Upper lobe of right lung (tissue), 1 donor: ENCODE data around the gene JAG1. TPM values are rescaled to one million over a fixed set of nuclear protein-coding genes. Genes with fewer than 3 reads are reported as not detected.

ENCODE experiments used
- ATAC-seq: fragments of 200-7000 bp; cut with Tn5 transposase; one replicate; pipeline ENCODE4 v1.9.1; 2020; ENCODE audit warnings: mild to moderate bottlenecking, moderate library complexity
- DNase-seq: peaks from one replicate; pipeline ENCODE4 v3.0.0-alpha.2; 2020
- H3K27ac ChIP-seq: fragments of 200-600 bp; one replicate; pipeline ENCODE4 v1.8.0; 2022
- H3K27me3 ChIP-seq: fragments of 200-600 bp; one replicate; pipeline ENCODE4 v1.8.0; 2022; ENCODE audit warnings: mild to moderate bottlenecking
- H3K36me3 ChIP-seq: fragments of 200-600 bp; one replicate; pipeline ENCODE4 v1.8.0; 2022
- H3K4me1 ChIP-seq: fragments of 200-600 bp; one replicate; pipeline ENCODE4 v1.8.0; 2022
- H3K4me3 ChIP-seq: fragments of 200-600 bp; one replicate; pipeline ENCODE4 v1.8.0; 2022; ENCODE audit warnings: mild to moderate bottlenecking
- H3K9me3 ChIP-seq: fragments of 200-600 bp; one replicate; pipeline ENCODE4 v1.8.0; 2022
- CTCF ChIP-seq: fragments of 200-600 bp; IDR thresholded peaks from one replicate; pipeline ENCODE4 v1.8.0; 2022; ENCODE audit warnings: antibody characterized with exemption
- intact Hi-C: fragments of 100-400 bp; cut with DNase I; formaldehyde crosslinking; loops from one replicate; pipeline ENCODE4 v1.11.0; 2022
- total RNA-seq: library from RNA; stranded (reverse); fragmentation: NEBNext Ultra II Directional; extraction: Animal tissue kit (Norgen Biotek cat#: 25700); gene quantifications from one replicate; pipeline ENCODE4 v1.2.1, GENCODE V29; 2021
- donor health status: DM: no; HTN: yes; CAD: no; lungs with severe emphysema.

Gene JAG1
- total RNA-seq, 1 donor from 2014 or later = 51.6 TPM

- no peak overlapping the region for H3K27ac ChIP-seq
- no peaks in the 10 kb centered on the region for H3K9me3 ChIP-seq
- H3K27me3 ChIP-seq = no peaks in the 10 kb centered on the region
- ATAC-seq = no peak
- no peak for TF ChIP-seq CTCF
- no peak for DNase-seq
- intact Hi-C loops = loop anchor here (10.0 kb wide), 1 partner anchor 87 kb away; no protein-coding TSS in a partner anchor
- H3K4me3 ChIP-seq = no peak overlapping the region
- H3K36me3 ChIP-seq = peaks cover 95% of the 10 kb centered on the region
- peaks cover 12% of the 10 kb centered on the region for H3K4me1 ChIP-seq
Observed at GRCh38 chr20:10641893-10642292, 31.9 kb downstream of the JAG1 start.

GRCh38 chr20:10641467-10641866, 32.3 kb downstream of the JAG1 start:
- peaks cover 91% of the 10 kb centered on the region for H3K36me3 ChIP-seq
- no peak overlapping the region for H3K4me3 ChIP-seq
- no peak for TF ChIP-seq CTCF
- H3K9me3 ChIP-seq = no peaks in the 10 kb centered on the region
- no peak overlapping the region for H3K27ac ChIP-seq
- H3K4me1 ChIP-seq = peaks cover 17% of the 10 kb centered on the region
- no peaks in the 10 kb centered on the region for H3K27me3 ChIP-seq
- ATAC-seq (no peak), DNase-seq (no peak)
- intact Hi-C loops = loop anchor here (10.0 kb wide), 1 partner anchor 87 kb away; no protein-coding TSS in a partner anchor

GRCh38 chr20:10640897-10641296, 32.9 kb downstream of the JAG1 start:
- no peak overlapping the region for H3K27ac ChIP-seq
- H3K36me3 ChIP-seq = peaks cover 85% of the 10 kb centered on the region
- no peak for TF ChIP-seq CTCF
- no peak for DNase-seq
- intact Hi-C loops = loop anchor here (10.0 kb wide), 1 partner anchor 86 kb away; no protein-coding TSS in a partner anchor
- H3K9me3 ChIP-seq = no peaks in the 10 kb centered on the region
- peaks cover 22% of the 10 kb centered on the region for H3K4me1 ChIP-seq
- ATAC-seq = no peak
- H3K27me3 ChIP-seq = no peaks in the 10 kb centered on the region
- H3K4me3 ChIP-seq = no peak overlapping the region

- no peaks in the 10 kb centered on the region for H3K9me3 ChIP-seq
- intact Hi-C loops = loop anchor here (10.0 kb wide), 1 partner anchor 85 kb away; no protein-coding TSS in a partner anchor
- no peak for TF ChIP-seq CTCF
- H3K36me3 ChIP-seq = peaks cover 76% of the 10 kb centered on the region
- peaks cover 24% of the 10 kb centered on the region for H3K4me1 ChIP-seq
- H3K27me3 ChIP-seq = no peaks in the 10 kb centered on the region
- no peak for DNase-seq
- H3K27ac ChIP-seq = no peak overlapping the region
- ATAC-seq = no peak
- no peak overlapping the region for H3K4me3 ChIP-seq
Observed at GRCh38 chr20:10639737-10640556, 33.9 kb downstream of the JAG1 start.

- no peak overlapping the region for H3K4me3 ChIP-seq
Observed at GRCh38 chr20:10639077-10639736, 34.6 kb downstream of the JAG1 start.

More at GRCh38 chr20:10639077-10639736, 34.6 kb downstream of the JAG1 start:
- intact Hi-C loops = no loop called here
- no peak for ATAC-seq
- peaks cover 69% of the 10 kb centered on the region for H3K36me3 ChIP-seq
- no peak for TF ChIP-seq CTCF
- no peaks in the 10 kb centered on the region for H3K9me3 ChIP-seq
- no peak overlapping the region for H3K27ac ChIP-seq
- DNase-seq = no peak
- no peaks in the 10 kb centered on the region for H3K27me3 ChIP-seq
- peaks cover 24% of the 10 kb centered on the region for H3K4me1 ChIP-seq
